ENCODE data around the gene DNAH12. TPM values are rescaled to one million over a fixed set of nuclear protein-coding genes. Genes with fewer than 3 reads are reported as not detected.

The DNAH12 gene
- total RNA-seq, 1 donor from 2014 or later: 0.02 TPM

- no peaks in the 10 kb centered on the region for H4K20me1 ChIP-seq (ENCODE audit: low read depth)
- no peak overlapping the region for H3K9ac ChIP-seq
- Mint-ChIP-seq H3K9me3 (peaks cover 26% of the 10 kb centered on the region), H3K27ac (no peak overlapping the region), H3K4me3 (no peak overlapping the region), H3K4me1 (no peaks in the 10 kb centered on the region), H3K27me3 (ENCODE audit: insufficient read depth, low read depth) (no peaks in the 10 kb centered on the region), H3K36me3 (peaks cover 51% of the 10 kb centered on the region)
- no peak for TF ChIP-seq CTCF (IDR thresholded peaks at IDR 0.05)
- TF ChIP-seq EZH2phosphoT487 (IDR thresholded peaks at IDR 0.05): no peak
- no peak for TF ChIP-seq EZH2 (IDR thresholded peaks at IDR 0.05)
- DNase-seq (ENCODE audit: low spot score): no peak
- H2AFZ ChIP-seq (replicated peaks): no peak overlapping the region
- H3K4me2 ChIP-seq: no peak overlapping the region
- peaks cover 43% of the 10 kb centered on the region for H3K36me3 ChIP-seq
- peaks cover 8% of the 10 kb centered on the region for H3K4me1 ChIP-seq
- no peaks in the 10 kb centered on the region for H3F3A ChIP-seq (ENCODE audit: low read depth)
- no peak overlapping the region for H3K4me3 ChIP-seq
- H3K9me3 ChIP-seq (ENCODE audit: low read depth): no peaks in the 10 kb centered on the region
- no peaks in the 10 kb centered on the region for H3K27me3 ChIP-seq
- H3K27ac ChIP-seq: no peak overlapping the region
- no peaks in the 10 kb centered on the region for H3K79me2 ChIP-seq (ENCODE audit: low read depth)
These were observed 275.7 kb downstream of the DNAH12 start for GRCh38 chr3:57268416-57268815.

DNA sequence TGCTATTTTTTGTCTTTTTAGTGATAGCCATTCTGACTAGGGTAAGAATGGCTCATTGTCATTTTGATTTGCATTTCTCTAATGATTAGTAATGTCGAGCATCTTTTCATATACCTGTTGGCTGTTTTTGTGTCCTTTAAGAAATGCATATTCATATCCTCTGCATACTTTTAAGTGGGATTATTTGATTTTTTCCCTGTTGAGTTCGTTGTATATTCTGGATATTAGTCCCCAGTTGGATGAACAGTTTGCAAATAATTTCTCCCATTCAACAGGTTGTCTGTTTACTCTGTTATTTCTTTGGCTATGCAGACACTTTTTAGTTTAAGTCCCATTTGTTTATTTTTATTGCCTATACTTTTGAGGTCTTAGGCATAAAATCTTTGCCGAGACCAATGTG lies 282.2 kb downstream of the DNAH12 start:
- H3K27me3 Mint-ChIP-seq (ENCODE audit: insufficient read depth, low read depth): no peaks in the 10 kb centered on the region
- no peak overlapping the region for H3K9ac ChIP-seq
- H3K4me1 ChIP-seq: peaks cover 8% of the 10 kb centered on the region
- no peak overlapping the region for H3K4me3 Mint-ChIP-seq
- no peak overlapping the region for H3K27ac ChIP-seq
- H3K27me3 ChIP-seq: no peaks in the 10 kb centered on the region
- DNase-seq (ENCODE audit: low spot score): no peak
- H3K4me3 ChIP-seq: no peak overlapping the region
- no peaks in the 10 kb centered on the region for H3K9me3 ChIP-seq (ENCODE audit: low read depth)
- no peaks in the 10 kb centered on the region for H3K4me1 Mint-ChIP-seq
- TF ChIP-seq EZH2 (IDR thresholded peaks at IDR 0.05) (no peak), CTCF (IDR thresholded peaks at IDR 0.05) (no peak), EZH2phosphoT487 (IDR thresholded peaks at IDR 0.05) (no peak)
- H3K9me3 Mint-ChIP-seq: peaks cover 37% of the 10 kb centered on the region
- H3K36me3 ChIP-seq: peaks cover 47% of the 10 kb centered on the region
- H2AFZ ChIP-seq (replicated peaks): no peak overlapping the region
- peaks cover 58% of the 10 kb centered on the region for H3K36me3 Mint-ChIP-seq
- H3F3A ChIP-seq (ENCODE audit: low read depth): no peaks in the 10 kb centered on the region
- no peaks in the 10 kb centered on the region for H4K20me1 ChIP-seq (ENCODE audit: low read depth)
- no peak overlapping the region for H3K27ac Mint-ChIP-seq
- no peaks in the 10 kb centered on the region for H3K79me2 ChIP-seq (ENCODE audit: low read depth)
- no peak overlapping the region for H3K4me2 ChIP-seq

DNA sequence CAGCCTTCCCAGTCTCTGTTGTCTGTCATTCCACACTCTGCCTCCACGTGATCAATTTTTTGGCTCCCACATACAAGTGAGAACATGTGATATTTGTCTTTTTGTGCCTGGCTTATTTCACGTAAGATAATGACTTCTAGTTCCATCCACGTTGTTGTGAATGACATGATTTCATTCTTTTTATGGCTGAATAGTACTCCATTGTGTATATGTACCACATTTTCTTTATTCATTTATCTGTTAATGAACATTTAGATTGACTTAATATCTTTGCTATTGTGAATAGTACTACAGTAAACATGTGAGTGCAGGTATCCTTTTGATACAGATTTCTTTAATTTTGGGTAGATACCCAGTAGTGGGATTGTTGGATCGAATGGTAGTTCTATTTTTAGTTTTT lies 283.0 kb downstream of the DNAH12 start:
- H3K79me2 ChIP-seq (ENCODE audit: low read depth): no peaks in the 10 kb centered on the region
- no peak overlapping the region for H3K27ac ChIP-seq
- no peak for DNase-seq (ENCODE audit: low spot score)
- H3K4me1 ChIP-seq: no peaks in the 10 kb centered on the region
- Mint-ChIP-seq H3K9me3 (peaks cover 34% of the 10 kb centered on the region), H3K36me3 (peaks cover 50% of the 10 kb centered on the region), H3K27ac (no peak overlapping the region), H3K4me1 (no peaks in the 10 kb centered on the region), H3K27me3 (ENCODE audit: insufficient read depth, low read depth) (no peaks in the 10 kb centered on the region), H3K4me3 (no peak overlapping the region)
- no peaks in the 10 kb centered on the region for H3K27me3 ChIP-seq
- no peak overlapping the region for H3K9ac ChIP-seq
- H3K9me3 ChIP-seq (ENCODE audit: low read depth): no peaks in the 10 kb centered on the region
- H3K36me3 ChIP-seq: peaks cover 43% of the 10 kb centered on the region
- no peaks in the 10 kb centered on the region for H4K20me1 ChIP-seq (ENCODE audit: low read depth)
- no peak overlapping the region for H2AFZ ChIP-seq (replicated peaks)
- H3F3A ChIP-seq (ENCODE audit: low read depth): no peaks in the 10 kb centered on the region
- H3K4me3 ChIP-seq: no peak overlapping the region
- TF ChIP-seq CTCF (IDR thresholded peaks at IDR 0.05) (no peak), EZH2phosphoT487 (IDR thresholded peaks at IDR 0.05) (no peak), EZH2 (IDR thresholded peaks at IDR 0.05) (no peak)
- H3K4me2 ChIP-seq: no peak overlapping the region

Data from neural progenitor cell (in vitro differentiated cells).